Endometrial microvascular endothelial cells (primary cell): ENCODE data around the gene METTL25B. TPM values are rescaled to one million over a fixed set of nuclear protein-coding genes. Genes with fewer than 3 reads are reported as not detected.

Experiments
- in situ Hi-C: cut with HindIII; loops from 2 replicates; pipeline ENCODE4 v1.10.0; 2017; ENCODE audit warnings: low sequenced_read_pairs, low pct_unique_long_range_greater_than_20kb; ENCODE audit errors: inconsistent ontology term
- total RNA-seq: library from RNA; depleted of rRNA; stranded (reverse); fragments of >200 nt; gene quantifications from one replicate; pipeline ENCODE4 v1.2.3, GENCODE V29; 2015; ENCODE audit errors: inconsistent ontology term

METTL25B gene
- total RNA-seq, 1 donor from 2014 or later = 3.1 TPM

DNA sequence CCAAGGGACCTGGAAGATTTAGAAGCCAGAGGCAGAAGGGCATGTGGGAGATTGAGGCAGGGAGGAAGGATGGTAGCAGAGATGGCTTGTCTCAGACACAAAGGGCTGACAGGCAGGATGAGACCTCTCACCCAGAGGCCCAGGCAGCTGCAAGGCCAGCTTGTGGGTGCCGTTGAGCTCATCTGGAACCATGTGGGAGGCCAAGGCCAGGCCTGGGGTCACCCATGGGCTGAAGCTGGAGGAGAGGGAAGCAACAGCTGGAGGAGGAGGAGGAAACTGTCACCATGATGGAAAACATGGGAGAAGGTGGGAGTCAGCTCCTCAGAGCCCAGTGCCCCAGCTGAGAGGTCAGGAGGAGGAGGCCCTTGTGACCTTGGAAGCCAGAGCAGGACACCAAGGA lies 29.3 kb upstream of the METTL25B start:
- in situ Hi-C loops = no loop called here

GRCh38 chr1:156700736-156701531 lies 27.3 kb upstream of the METTL25B start:
- in situ Hi-C loops = no loop called here

DNA sequence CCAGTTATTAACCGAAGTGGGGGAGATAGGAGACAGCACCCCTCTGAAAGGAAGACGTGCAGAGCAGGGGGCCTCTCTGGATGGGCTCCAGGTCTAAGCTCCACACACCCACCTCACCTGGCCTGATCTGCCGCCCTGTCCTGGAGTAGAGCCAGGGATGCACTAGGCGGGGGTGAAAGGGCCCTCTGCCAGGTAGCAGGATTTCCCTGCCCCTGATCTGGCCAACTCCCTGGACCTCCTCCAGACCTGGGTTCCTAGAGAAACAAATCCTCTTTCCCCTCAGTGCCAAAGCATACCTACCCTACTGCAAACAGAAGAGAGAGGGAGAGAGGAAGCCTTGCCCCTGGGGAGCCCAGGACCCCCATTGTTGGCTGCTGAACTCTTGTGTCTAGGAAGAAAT lies 24.9 kb upstream of the METTL25B start:
- in situ Hi-C loops = no loop called here

GRCh38 chr1:156703741-156704140 lies 24.5 kb upstream of the METTL25B start:
- in situ Hi-C loops = no loop called here

DNA sequence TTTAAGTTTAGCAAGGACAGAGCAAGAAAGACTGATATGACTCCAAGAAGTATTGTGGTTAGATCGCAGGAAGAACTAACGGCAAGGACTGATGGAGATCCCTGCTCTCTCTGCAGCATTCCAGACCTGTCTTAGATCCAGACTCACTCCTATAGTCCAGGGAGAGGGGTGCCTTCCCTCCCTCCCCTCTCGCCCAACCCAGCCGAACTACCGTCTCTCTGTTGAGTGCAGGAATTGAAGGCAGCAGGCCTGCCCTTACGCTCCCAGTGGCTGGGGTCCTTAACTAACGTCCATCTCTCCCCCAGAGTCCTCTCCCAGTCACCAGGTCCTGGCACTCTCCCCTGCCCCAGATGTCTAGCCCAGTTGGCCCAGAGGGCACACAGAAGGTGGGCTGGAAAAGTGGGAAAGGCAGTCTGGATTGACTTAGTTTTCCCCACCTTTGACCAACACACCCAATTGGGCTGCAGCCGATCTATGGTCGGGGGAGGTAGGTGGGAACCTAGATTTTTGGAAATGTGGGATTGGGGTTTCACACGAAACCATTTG lies 24.0 kb upstream of the METTL25B start:
- in situ Hi-C loops = no loop called here

DNA sequence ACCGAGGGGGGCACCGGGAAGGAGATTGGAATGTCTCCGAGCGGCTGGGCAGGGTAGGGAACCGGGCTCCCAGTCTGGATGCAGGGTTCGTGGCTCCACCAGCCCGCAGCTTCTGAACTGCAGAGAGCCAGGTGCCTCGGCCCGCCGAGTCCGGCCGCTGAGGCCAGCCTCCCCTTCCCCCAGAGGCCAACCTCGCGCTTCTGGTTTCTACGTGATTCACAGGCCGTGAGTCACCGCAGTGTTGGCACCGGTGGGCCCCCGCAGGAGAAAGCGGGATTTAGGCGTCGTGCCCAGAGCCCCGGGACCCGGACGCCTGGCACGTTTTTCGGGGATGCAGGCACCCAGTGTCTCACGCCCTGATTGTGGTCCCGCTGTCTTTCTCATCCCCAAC lies 23.3 kb upstream of the METTL25B start:
- in situ Hi-C loops = no loop called here

DNA sequence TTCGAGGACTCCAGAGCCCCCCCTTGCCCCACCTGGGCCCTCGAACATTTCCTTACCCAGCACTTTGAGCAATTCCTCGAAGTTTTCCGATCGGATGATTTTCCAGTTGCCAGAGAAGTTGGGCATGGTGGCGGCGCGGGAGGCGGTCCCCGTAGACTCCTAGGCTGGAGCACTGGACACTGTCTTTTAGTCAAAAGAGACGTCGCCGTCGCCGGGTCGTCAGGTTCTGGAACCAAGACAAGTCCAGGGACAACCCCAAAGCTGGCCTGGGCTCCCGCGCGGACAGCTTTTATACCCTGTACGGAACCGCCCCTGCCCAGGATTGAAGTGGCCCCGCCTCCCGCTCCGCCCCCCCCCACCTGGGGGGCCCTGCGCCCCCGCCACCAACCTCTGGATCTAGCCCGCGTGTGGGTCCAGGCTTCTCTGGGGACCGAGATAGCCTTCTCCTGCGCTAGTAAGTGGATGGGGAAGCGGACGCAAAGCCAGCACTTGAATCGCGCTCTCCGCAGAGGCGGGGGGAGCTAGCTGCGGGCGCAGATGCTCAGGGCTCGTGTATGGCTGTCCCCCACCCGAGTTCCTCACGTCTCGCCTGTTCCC lies 22.9 kb upstream of the METTL25B start, which contains the start of gene CRABP2:
TSS of gene CRABP2 (minus strand) at position 263 of the 597 bp plus-strand sequence. CDS start at position 126, 137 bp downstream.
- in situ Hi-C loops = no loop called here

- in situ Hi-C loops = no loop called here
These were observed 22.2 kb upstream of the METTL25B start for GRCh38 chr1:156705918-156706656.

- in situ Hi-C loops = no loop called here
These were observed 21.4 kb upstream of the METTL25B start for GRCh38 chr1:156706657-156707416.

DNA sequence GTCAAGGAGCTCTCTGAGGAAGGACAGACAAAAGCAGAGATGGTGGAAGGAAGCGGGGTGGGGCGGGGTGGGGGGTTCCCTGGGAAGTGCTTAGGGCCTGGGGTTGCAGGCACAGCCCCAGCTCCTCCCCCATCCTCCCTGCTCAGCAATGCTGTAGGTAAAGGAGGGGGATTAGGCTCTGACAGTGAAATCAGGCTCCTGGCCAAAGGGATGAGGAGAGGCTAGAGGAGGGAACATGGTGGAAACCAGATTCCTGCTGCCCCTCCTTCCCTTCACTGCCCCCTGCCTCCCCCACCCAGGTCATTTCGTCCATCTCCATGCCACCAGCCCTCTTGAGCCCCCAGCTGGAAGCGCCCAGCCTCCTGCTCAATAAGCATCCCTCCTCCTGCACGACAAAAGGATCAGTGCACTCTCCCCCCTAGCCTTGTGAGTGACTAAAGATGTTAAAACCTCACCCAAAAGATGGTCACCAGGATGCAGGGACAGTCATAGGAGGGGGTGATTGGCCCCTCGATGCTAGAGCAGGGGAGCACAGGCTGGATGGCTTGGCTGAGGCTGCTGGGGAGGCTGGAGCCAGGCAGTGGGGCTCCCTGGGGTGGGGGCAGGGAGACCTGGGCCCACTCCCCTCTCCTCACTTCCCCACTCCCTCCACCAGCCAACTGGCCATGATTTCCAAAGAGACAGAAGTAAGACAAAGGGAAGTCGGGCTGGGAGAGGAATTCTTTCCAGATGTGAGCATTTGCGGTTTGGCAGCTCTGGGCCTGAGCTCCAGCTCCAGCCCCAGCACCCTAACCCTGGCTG lies 20.7 kb upstream of the METTL25B start:
- in situ Hi-C loops = no loop called here

DNA sequence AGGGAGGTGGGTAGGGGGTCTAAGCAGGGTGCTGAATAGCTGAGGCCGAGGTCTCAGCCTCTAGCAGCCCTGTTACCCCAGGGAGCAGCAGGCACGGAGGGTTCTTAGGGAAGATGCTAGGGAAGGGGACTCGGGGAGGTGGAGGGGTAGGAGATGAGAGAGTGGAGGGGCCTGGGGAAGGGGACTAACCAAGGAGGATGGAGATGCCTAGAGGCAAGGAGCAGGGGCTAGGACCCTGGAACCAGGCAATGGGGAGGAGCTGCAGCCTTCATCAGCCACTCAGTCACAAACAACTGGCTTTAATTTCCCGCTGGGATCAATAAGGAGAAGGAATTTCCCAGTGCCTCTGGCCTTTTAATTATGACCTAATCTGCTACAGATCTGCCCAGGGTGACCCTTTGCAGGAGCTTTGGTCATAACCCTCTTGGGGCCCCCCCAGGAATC lies 20.0 kb upstream of the METTL25B start:
- in situ Hi-C loops = no loop called here

DNA sequence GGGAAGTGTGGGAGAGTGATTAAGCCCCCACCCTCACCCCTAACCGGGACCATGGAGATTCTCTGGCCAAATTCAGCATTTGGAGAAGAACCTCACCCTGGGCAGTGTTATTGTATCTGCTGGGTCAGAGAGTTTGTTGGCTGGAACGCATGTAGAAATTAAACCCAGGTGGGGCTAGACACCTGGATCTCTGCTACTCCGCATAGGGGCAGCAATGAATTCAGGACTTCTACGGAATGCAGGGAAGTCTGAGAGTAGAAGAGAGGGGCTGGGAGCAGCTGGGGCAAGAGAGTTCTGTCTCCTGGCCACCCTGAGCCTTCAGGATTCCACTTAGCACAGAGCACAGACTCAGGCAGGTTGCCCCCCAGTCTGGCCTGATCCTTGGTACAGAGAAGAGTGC lies 19.2 kb upstream of the METTL25B start:
- in situ Hi-C loops = no loop called here

DNA sequence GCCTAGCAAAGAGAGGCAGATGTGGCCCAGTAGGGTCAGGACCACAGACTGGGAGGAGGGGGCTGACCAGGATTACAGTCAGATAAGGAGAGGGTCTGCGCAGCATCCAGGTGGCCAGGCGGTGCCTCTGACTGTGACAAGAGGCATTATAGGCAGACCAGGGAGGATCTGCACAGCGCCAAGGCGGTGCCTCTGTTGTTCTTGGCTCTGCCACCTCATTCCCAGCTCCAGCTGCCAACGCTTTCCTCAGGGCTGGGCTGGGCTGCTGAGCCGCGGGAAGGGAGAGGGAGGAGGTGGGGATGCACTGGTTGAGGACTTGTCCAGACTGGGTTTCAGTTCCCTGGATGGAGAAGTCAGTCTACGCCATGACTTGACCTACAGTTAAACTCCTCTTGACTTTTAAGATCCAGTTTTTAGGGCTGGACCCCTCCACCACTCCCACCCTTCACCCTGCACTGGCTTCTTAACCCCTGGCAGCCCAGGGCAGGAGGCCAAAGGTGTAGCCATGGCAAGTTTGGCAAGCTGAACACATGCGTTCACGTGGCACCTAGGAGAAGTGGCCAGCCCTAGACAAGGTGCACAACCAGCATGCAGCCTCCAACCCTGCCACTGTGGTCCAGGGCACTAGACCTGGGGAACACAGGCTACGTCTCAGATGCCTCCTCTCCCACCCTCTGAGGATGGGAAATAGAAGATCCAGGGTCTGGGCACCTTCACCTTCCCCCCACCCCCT lies 18.3 kb upstream of the METTL25B start:
- in situ Hi-C loops = no loop called here

- in situ Hi-C loops = no loop called here
These were observed 17.1 kb upstream of the METTL25B start for GRCh38 chr1:156711011-156711817.

DNA sequence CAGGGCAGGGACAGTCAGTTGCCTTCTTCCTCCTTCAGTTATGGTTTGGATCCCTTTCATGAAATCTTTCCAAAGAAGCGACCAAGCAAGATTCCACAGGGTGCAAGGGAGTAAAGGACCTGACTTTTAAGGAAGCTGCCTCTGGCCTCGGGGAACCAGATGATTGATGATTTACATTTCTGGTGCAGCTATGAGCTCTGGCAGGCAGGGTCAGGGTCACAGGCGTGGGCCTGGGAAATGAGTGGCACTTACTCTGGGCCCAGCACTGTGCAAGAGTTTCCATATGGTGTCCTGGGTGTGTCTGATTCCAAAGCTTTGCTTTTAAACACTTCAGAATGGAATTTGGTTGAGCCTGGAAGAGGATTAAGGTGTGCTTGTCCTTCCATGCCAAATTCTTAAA lies 15.6 kb upstream of the METTL25B start:
- in situ Hi-C loops = no loop called here

GRCh38 chr1:156714830-156715229 lies 13.4 kb upstream of the METTL25B start:
- in situ Hi-C loops = no loop called here

DNA sequence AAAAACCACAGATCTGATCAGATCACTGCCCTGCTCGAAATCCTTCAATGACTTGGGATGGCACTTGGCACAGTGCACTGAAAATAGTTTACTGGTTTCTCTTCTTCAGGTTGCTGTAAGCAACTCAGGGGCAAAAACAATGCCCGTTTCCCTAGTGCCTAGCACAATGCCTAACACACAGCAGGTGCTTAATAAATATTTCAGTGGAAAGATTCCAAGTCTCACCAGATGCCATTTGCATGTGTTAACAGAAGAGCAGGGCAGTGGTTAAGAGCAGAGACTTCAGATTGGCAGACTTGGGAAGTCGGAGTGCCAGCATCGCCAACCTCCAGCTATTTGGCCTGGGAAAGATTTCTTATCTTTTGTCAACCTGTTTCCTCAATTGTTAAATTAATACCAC lies 10.9 kb upstream of the METTL25B start:
- in situ Hi-C loops = no loop called here
